IPS-15b (cell line): ENCODE results near the gene ZNF473.

Source experiments
- H3K27me3 ChIP-seq: one replicate; pipeline ENCODE4 v1.6.1; 2013; ENCODE audit warnings: low read length; ENCODE audit not compliant: control insufficient read depth, insufficient read depth
- H3K36me3 ChIP-seq: one replicate; pipeline ENCODE4 v1.6.1; 2013; ENCODE audit warnings: low read length; ENCODE audit not compliant: control insufficient read depth, insufficient read depth
- H3K4me1 ChIP-seq: one replicate; pipeline ENCODE4 v1.6.1; 2013; ENCODE audit warnings: mild to moderate bottlenecking, low read length; ENCODE audit not compliant: control insufficient read depth, insufficient read depth
- H3K4me3 ChIP-seq: one replicate; pipeline ENCODE4 v1.5.1; 2013; ENCODE audit warnings: low read depth, low read length
- H3K9ac ChIP-seq: one replicate; pipeline ENCODE4 v1.6.1; 2013; ENCODE audit warnings: low read depth, mild to moderate bottlenecking, low read length
- H3K9me3 ChIP-seq: one replicate; pipeline ENCODE4 v1.6.1; 2013; ENCODE audit warnings: mild to moderate bottlenecking, low read length; ENCODE audit not compliant: control insufficient read depth, insufficient read depth

The ZNF473 gene

DNA sequence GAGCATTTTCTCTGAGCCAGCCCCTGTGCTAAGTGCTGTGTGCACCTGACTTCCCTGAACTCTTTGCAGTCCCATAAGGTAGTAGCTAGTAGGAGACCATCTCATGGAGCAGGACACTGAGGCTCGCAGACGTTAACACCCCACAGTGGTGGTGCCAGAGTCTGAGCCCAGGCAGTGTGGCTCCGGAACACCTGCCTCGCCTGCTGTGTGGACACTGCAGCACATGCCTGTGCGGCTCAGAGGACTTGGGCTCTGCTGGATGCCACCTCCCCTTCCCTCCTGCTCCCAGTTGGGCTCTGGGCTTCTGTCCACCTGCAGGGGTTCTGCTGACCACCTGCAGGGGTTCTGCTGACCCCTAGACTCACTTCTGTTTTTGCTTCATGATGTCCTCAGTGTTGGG is 37.8 kb upstream of the ZNF473 start:
- Histone ChIP-seq H3K4me3 (no peak overlapping the region), H3K9me3 (no peaks in the 10 kb centered on the region), H3K4me1 (no peaks in the 10 kb centered on the region), H3K9ac (no peak overlapping the region), H3K27me3 (no peaks in the 10 kb centered on the region), H3K36me3 (peaks cover 2% of the 10 kb centered on the region)

DNA sequence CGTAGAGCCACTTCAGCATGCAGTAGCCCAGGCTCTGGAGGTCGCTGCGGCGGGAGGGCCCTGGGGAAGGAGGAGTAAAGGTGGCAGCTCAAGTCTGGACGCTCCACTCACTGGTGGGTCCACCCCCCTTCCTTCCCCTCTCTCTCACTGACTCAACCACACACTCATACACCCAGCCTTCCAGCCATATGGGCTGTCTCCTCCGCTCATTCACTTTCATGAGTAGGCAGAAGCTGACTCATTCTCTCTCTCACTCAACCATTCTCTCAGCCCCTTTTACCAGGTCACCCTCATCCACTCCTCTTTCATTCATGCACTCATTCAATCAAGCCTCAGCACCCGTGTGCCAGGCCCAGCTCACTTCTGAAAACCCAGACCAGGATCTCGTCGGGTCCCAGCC is 37.4 kb upstream of the ZNF473 start:
- Histone ChIP-seq H3K36me3 (peaks cover 2% of the 10 kb centered on the region), H3K4me3 (no peak overlapping the region), H3K9ac (no peak overlapping the region), H3K4me1 (no peaks in the 10 kb centered on the region), H3K9me3 (no peaks in the 10 kb centered on the region), H3K27me3 (no peaks in the 10 kb centered on the region)

DNA sequence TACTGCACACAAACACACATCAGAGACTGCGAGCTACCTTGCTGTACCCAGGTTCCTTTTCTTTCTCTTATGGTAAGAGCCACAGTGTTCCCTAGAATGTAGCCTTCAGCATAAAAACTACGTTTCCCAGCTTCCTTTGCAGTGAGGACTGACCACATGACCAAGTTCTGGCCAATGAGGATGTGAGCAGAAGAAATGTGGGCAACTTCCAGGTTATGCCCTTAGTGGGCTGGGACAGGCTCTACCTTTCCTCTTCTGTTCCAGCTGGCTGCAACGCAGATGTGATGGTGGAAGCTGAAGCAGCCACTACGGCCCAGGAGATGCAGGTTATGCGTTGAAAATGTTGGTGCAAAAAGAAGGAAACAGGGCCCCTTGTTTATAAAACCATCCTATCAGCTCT is 28.1 kb upstream of the ZNF473 start:
- H3K9ac ChIP-seq: no peak overlapping the region
- peaks cover 15% of the 10 kb centered on the region for H3K36me3 ChIP-seq
- no peaks in the 10 kb centered on the region for H3K9me3 ChIP-seq
- no peaks in the 10 kb centered on the region for H3K27me3 ChIP-seq
- no peaks in the 10 kb centered on the region for H3K4me1 ChIP-seq
- no peak overlapping the region for H3K4me3 ChIP-seq

DNA sequence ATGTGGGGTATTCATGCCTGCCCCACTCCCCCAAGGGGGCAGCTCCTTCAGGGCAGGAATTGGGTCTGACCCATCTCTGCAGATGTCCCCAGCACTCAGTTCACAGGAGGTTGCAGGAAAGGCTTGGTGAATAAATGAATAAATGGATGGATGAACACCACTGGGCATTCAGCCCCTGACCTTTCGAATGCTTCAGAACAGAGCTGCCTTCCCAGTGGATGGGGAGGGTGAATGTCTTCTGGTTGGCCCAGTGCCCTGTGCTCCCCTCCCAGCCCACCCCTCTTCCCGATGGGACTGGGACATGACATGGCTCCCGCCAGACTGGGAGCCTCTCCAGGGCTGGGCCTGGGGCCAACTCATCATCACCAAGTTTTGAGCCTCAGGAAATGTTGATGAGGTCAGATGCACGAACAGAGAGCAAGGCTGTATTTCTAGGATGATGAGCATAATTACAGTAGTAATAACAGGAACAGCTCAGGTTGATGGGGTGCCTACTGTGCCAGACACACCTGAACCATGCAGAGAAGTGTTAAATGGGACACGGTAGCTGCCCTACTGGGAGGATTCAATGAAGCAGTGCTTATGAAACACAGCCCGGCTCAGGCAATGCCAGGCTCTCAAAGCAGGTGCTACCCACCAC is 26.3 kb upstream of the ZNF473 start:
- Histone ChIP-seq H3K9me3 (no peaks in the 10 kb centered on the region), H3K4me1 (no peaks in the 10 kb centered on the region), H3K9ac (no peak overlapping the region), H3K36me3 (peaks cover 15% of the 10 kb centered on the region), H3K27me3 (no peaks in the 10 kb centered on the region), H3K4me3 (no peak overlapping the region)

DNA sequence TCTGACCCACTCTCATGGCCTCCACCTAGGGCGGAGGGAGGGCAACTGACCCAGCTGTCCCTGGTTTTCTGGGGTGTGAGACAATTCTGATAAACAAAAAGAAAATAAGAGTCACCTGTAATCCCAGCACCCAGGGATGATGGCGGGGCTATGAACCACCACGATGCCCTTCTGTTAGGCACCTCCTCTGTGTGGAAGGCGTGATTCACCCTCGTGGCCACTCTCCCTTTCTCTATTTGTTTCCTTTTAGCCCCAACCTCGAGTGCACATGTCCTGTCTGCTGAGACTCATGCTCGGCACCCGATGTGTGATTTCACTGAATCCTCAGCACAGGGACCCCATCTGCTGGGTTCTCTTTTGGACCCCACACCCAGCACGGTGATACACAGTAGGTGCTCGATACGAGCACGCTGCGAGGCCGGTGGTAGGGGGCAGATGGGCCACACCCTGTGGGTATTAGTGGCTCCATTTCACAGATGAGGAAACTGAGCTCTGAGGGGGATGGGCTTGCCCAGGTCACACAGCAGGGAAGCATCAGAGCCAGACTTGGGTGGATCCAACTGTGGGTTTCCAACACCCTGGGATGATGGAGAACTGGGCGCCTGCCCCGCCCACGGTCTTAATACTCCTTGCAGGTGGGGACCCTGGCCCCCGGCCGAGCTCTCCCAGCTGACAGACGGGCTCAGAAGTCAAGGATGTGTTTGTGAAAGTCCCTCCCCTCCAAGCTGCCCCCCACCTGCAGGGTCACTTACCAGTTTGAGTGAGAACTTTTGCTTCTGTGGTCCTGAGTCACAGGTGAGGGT is 25.6 kb upstream of the ZNF473 start:
- no peaks in the 10 kb centered on the region for H3K4me1 ChIP-seq
- peaks cover 12% of the 10 kb centered on the region for H3K36me3 ChIP-seq
- no peak overlapping the region for H3K9ac ChIP-seq
- no peaks in the 10 kb centered on the region for H3K27me3 ChIP-seq
- H3K9me3 ChIP-seq: no peaks in the 10 kb centered on the region
- no peak overlapping the region for H3K4me3 ChIP-seq

DNA sequence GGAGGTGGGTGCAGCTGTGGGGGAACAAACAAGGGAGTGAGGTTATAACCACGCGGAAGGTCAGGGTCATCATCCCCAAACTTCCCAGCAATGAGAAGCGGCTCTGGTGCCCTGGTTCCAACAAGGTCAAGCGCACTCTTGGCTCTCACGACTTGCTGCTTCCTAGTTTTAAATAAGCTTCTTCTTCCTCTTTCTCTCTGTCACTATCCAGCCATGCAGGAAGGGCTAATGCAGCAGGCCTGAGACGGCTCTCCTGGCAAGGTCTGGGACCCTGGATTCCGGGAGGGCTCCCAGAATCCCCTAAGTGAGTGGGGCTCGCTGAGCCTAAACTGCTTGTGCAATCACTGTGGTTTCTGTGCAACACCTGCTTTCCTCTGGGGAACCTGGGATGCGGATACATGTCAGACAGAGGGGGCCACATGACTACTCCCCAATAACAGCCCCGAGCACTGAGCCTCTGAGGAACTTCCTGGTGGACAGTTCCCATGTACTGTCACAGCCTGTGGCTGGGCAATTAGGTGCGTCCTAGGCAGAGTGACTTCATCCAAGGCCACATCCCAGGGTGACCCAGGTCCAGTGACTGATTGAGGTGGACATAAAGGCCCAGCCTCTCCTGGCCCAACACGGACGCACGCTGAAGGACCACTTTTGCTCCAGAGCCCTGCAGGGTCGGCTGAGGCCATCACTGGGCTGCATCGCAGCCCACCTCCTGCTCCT is 24.8 kb upstream of the ZNF473 start:
- Histone ChIP-seq H3K4me3 (no peak overlapping the region), H3K36me3 (peaks cover 14% of the 10 kb centered on the region), H3K4me1 (no peaks in the 10 kb centered on the region), H3K9ac (no peak overlapping the region), H3K27me3 (no peaks in the 10 kb centered on the region), H3K9me3 (no peaks in the 10 kb centered on the region)

DNA sequence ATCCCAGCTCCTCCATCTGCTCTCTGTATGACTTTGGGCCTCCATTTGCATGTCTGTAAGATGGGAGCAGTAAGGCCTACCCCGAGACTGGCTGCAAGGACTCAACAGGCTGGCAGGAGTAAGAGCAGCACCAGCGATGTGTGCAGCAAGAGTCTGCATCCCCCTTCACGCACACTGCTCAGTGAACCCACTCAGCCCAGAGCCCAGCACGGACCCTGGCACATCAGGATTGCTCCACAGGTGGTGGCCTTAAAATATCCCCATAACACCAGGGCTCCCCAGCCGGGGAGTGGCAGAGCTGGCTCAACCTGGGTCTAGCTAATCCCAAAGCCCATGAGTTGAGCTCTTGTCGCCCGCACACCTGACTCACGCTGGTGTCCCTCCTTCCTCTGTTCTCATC is 24.0 kb upstream of the ZNF473 start:
- no peak overlapping the region for H3K4me3 ChIP-seq
- H3K4me1 ChIP-seq: no peaks in the 10 kb centered on the region
- H3K27me3 ChIP-seq: no peaks in the 10 kb centered on the region
- peaks cover 16% of the 10 kb centered on the region for H3K36me3 ChIP-seq
- H3K9ac ChIP-seq: no peak overlapping the region
- H3K9me3 ChIP-seq: no peaks in the 10 kb centered on the region

DNA sequence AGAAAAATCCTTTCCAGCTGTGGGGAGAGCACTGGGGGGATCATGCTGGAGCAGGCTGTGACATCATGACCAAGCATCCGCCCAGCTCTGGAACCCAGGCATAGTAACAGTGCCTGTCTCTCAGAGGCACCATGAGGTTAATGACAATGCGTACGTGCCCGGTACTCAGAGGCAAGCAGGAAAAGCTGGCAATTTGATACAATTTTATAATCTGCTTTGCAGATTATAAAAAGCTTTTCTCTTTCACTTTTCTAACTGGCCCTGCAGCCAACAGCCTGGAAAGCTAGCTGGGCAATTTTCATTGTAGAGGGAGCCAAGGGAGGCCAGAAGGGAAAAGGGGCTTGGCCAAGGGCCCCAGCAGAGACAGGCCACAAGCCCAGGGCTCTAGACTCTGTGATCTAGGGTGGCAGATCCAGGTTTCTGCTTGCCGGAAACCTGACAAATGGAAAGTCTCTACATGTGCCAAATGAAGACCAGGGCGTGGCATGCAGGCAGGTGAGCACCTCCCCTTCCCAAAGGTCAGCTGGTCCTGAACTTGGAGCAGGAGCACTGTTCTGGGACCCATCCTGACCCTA is 23.3 kb upstream of the ZNF473 start:
- no peak overlapping the region for H3K4me3 ChIP-seq
- no peak overlapping the region for H3K9ac ChIP-seq
- H3K27me3 ChIP-seq: no peaks in the 10 kb centered on the region
- H3K9me3 ChIP-seq: no peaks in the 10 kb centered on the region
- H3K4me1 ChIP-seq: no peaks in the 10 kb centered on the region
- peaks cover 21% of the 10 kb centered on the region for H3K36me3 ChIP-seq

DNA sequence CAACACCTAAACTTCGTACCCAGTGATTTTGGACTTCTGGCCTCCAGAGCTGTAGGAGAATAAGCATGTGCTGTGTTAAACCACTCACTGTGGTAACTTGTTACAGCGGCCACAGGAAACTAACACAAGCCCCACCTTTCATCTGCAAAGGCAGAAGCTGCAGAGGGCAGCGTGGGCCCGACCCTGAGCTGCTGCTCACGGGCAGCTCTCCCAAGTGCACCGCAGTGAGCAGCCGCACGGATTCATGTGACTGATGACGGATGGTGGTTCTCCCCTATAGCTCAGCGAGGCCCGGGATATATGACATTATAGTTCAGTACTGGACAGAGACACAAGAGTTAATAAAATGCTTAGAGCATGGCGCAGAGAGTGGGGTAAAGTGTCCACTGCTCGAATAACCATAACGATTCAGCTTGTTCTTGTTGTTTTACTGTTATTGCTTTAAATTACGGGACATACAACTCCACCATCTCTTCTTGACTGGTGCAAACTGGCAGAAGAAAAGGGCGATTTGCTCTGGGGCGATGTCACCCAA is 22.5 kb upstream of the ZNF473 start:
- H3K9ac ChIP-seq: no peak overlapping the region
- H3K27me3 ChIP-seq: no peaks in the 10 kb centered on the region
- H3K9me3 ChIP-seq: no peaks in the 10 kb centered on the region
- peaks cover 23% of the 10 kb centered on the region for H3K36me3 ChIP-seq
- H3K4me1 ChIP-seq: no peaks in the 10 kb centered on the region
- H3K4me3 ChIP-seq: no peak overlapping the region

DNA sequence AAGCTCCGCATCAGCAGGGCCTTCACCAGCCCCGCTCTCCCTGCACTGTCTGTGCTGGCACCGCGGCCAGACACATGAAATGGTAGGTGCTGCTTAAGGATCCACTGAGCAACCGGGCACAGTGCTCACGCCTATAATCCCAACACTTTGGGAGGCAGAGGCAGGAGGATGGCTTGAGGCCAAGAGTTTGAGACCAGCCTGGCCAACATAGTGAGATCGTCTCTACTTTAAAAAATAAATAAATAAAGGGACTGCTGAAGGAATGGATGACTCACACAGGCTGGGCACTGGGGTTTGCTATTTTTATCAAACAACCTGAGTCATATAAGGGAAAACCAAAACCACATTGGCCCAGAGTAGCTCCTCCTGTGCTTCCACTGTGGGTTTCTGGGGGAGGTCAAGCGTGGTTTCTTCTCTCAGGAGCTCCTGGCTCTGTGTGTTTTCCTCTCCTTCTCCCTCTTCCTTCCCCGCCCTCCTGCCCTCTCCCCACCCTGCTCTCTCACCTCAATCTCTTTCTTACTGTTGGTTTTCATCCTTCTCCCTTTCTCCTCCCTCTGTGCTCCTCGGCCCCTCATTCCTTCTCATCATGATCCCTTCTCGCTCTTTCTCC is 21.9 kb upstream of the ZNF473 start:
- Histone ChIP-seq H3K9ac (no peak overlapping the region), H3K4me3 (no peak overlapping the region), H3K36me3 (peaks cover 23% of the 10 kb centered on the region), H3K4me1 (no peaks in the 10 kb centered on the region), H3K9me3 (no peaks in the 10 kb centered on the region), H3K27me3 (no peaks in the 10 kb centered on the region)

DNA sequence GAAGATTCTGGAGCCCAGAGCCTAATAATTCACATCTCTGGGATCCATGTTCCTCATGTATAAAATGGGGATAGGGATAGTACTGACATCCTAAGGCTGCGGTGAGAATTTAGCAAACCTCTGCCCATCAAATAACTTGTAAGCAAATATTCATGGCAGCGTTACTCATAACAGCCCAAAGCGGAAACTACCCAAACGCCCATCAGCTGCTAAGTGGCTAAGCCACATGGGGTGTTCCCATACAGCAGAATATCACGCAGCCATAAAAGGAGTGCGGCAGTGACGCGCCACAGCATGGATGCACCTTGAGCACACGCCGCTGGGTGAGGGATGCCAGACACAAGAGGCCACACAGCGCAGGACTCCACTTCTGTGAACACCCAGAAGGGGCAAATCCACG is 20.4 kb upstream of the ZNF473 start:
- no peaks in the 10 kb centered on the region for H3K4me1 ChIP-seq
- H3K9me3 ChIP-seq: no peaks in the 10 kb centered on the region
- H3K4me3 ChIP-seq: no peak overlapping the region
- H3K9ac ChIP-seq: no peak overlapping the region
- H3K36me3 ChIP-seq: peaks cover 15% of the 10 kb centered on the region
- no peaks in the 10 kb centered on the region for H3K27me3 ChIP-seq
